Motor neuron (in vitro differentiated cells): ENCODE measurements around the gene MYO1E. TPM values are rescaled to one million over a fixed set of nuclear protein-coding genes. Genes with fewer than 3 reads are reported as not detected.

Experiments used
- ATAC-seq, 8 experiments: fragments of 200-7000 bp; cut with Tn5 transposase; replicated peaks in 6 of 8; 2 replicates each; pipeline ENCODE4 v1.8.0; 2021; ENCODE audit warnings: mild to moderate bottlenecking in 8 of 8, moderate library complexity in 8 of 8
- H3K27ac ChIP-seq, 2 donors: fragments of 250-450 bp; sonication (Bioruptor Pico); 2 replicates each; pipeline ENCODE4 v1.9.0; 2021; ENCODE audit warnings: antibody characterized with exemption in 2 of 2, mild to moderate bottlenecking in 2 of 2, moderate library complexity in 1 of 2
- H3K4me1 ChIP-seq, 2 donors: fragments of 250-450 bp; sonication (Bioruptor Pico); replicated peaks in 1 of 2; 2 replicates each; pipeline ENCODE4 v1.6.1; 2021; ENCODE audit warnings: antibody characterized with exemption in 2 of 2, mild to moderate bottlenecking in 2 of 2, moderate library complexity in 1 of 2
- H3K4me3 ChIP-seq, 5 donors: fragments of 250-450 bp; sonication (Bioruptor Pico); 2 replicates each; pipeline ENCODE4 v1.9.0; 2021; ENCODE audit warnings: antibody characterized with exemption in 5 of 5, mild to moderate bottlenecking in 5 of 5, moderate library complexity in 4 of 5
- WGBS, 10 experiments: fragments of 450-650 bp; shearing (Covaris generic); methylation state at CpG; one replicate each; pipeline ENCODE4 v1.0.0; 2022; 5-methylcytosine and 5-hydroxymethylcytosine counted together
- in situ Hi-C, 9 experiments: fragments of 400-800 bp; cut with MboI; loops; one replicate each; pipeline ENCODE4 v1.15.0; 2021; ENCODE audit warnings: low sequenced_read_pairs in 9 of 9, low pct_unique_long_range_greater_than_20kb in 2 of 9; ENCODE audit not compliant: unreplicated experiment in 9 of 9
- total RNA-seq, 8 experiments: library from RNA; unstranded; fragments of 300-600 nt; gene quantifications; 2 replicates each; pipeline versions ENCODE4 v1.2.3 to v1.2.4, GENCODE V29; 2022

MYO1E gene
- total RNA-seq, 8 experiments from 2014 or later = 4.0 to 71.1 (median 6.9) TPM

GRCh38 chr15:59250249-59250648, 122.4 kb downstream of the MYO1E start:
- 80 to 100% (median 86%) methylated on average over 1 to 7 of the region's 13 CpGs; no CpG with 5 or more reads in 5 of the 10 experiments for WGBS, 10 experiments
- no peak for ATAC-seq
- Histone ChIP-seq H3K27ac (no peak overlapping the region), H3K4me1 (no peaks in the 10 kb centered on the region), H3K4me3 (no peak overlapping the region)
- in situ Hi-C loops = no loop called here

GRCh38 chr15:59249816-59250215, 122.9 kb downstream of the MYO1E start:
- no peak overlapping the region for H3K4me3 ChIP-seq
- no peak for ATAC-seq
- H3K4me1 ChIP-seq = no peaks in the 10 kb centered on the region
- 56 to 100% (median 80%) methylated on average over 1 to 2 of the region's 5 CpGs; no CpG with 5 or more reads in 3 of the 10 experiments for WGBS, 10 experiments
- no peak overlapping the region for H3K27ac ChIP-seq
- in situ Hi-C loops = loop anchor here in 2 of 9 experiments (25.0 kb wide), 1 partner anchor 237 kb away; no protein-coding TSS in a partner anchor

- in situ Hi-C loops = loop anchor here in 2 of 9 experiments (25.0 kb wide), 1 partner anchor 240 kb away; no protein-coding TSS in a partner anchor
- ATAC-seq = peak; percentile 30 to 91 (median 70)
- 0 to 61% (median 29%) methylated on average over 1 to 2 of the region's 2 CpGs; no CpG with 5 or more reads in 5 of the 10 experiments for WGBS, 10 experiments
- H3K27ac ChIP-seq = no peak overlapping the region
- H3K4me1 ChIP-seq = no peaks in the 10 kb centered on the region
- no peak overlapping the region for H3K4me3 ChIP-seq
Observed at GRCh38 chr15:59247364-59247763, 125.3 kb downstream of the MYO1E start.

GRCh38 chr15:59245559-59245958, 127.1 kb downstream of the MYO1E start:
- in situ Hi-C loops = loop anchor here in 2 of 9 experiments (25.0 kb wide), 1 partner anchor 242 kb away; no protein-coding TSS in a partner anchor
- Histone ChIP-seq H3K27ac (no peak overlapping the region), H3K4me3 (no peak overlapping the region), H3K4me1 (no peaks in the 10 kb centered on the region)
- WGBS, 10 experiments = 85 to 100% (median 100%) methylated on average over 1 to 2 of the region's 2 CpGs; no CpG with 5 or more reads in 3 of the 10 experiments
- ATAC-seq = no peak

- H3K4me3 ChIP-seq = no peak overlapping the region
- H3K4me1 ChIP-seq = no peaks in the 10 kb centered on the region
- 63 to 100% (median 100%) methylated on average over 2 to 3 of the region's 3 CpGs; no CpG with 5 or more reads in 7 of the 10 experiments for WGBS, 10 experiments
- H3K27ac ChIP-seq = no peak overlapping the region
- in situ Hi-C loops = loop anchor here in 2 of 9 experiments (25.0 kb wide), 1 partner anchor 243 kb away; no protein-coding TSS in a partner anchor
- ATAC-seq = no peak
Observed at GRCh38 chr15:59244337-59244736, 128.3 kb downstream of the MYO1E start.

GRCh38 chr15:59243622-59244021, 129.0 kb downstream of the MYO1E start:
- no peak overlapping the region for H3K27ac ChIP-seq
- in situ Hi-C loops = loop anchor here in 2 of 9 experiments (25.0 kb wide), 1 partner anchor 244 kb away; no protein-coding TSS in a partner anchor
- no peak overlapping the region for H3K4me3 ChIP-seq
- ATAC-seq = no peak
- H3K4me1 ChIP-seq = no peaks in the 10 kb centered on the region
- WGBS, 10 experiments = 22 to 100% (median 90%) methylated on average over 1 to 4 of the region's 5 CpGs; no CpG with 5 or more reads in 1 of the 10 experiments

- Histone ChIP-seq H3K27ac (no peak overlapping the region), H3K4me3 (no peak overlapping the region), H3K4me1 (no peaks in the 10 kb centered on the region)
- WGBS, 10 experiments = 0 to 100% (median 91%) methylated on average over 1 to 2 of the region's 2 CpGs; no CpG with 5 or more reads in 3 of the 10 experiments
- in situ Hi-C loops = loop anchor here in 2 of 9 experiments (25.0 kb wide), 1 partner anchor 245 kb away; no protein-coding TSS in a partner anchor
- ATAC-seq = no peak
Observed at GRCh38 chr15:59242649-59243048, 130.0 kb downstream of the MYO1E start.

GRCh38 chr15:59240036-59240435, 132.6 kb downstream of the MYO1E start:
- 73 to 100% (median 97%) methylated on average over 3 to 5 of the region's 5 CpGs for WGBS, 10 experiments
- Histone ChIP-seq H3K27ac (no peak overlapping the region), H3K4me1 (no peaks in the 10 kb centered on the region), H3K4me3 (no peak overlapping the region)
- in situ Hi-C loops = loop anchor here in 2 of 9 experiments (25.0 kb wide), 1 partner anchor 247 kb away; no protein-coding TSS in a partner anchor
- ATAC-seq = no peak

GRCh38 chr15:59237924-59238331, 134.7 kb downstream of the MYO1E start:
- WGBS, 10 experiments = 59 to 95% (median 79%) methylated on average over 1 to 5 of the region's 5 CpGs; no CpG with 5 or more reads in 1 of the 10 experiments
- in situ Hi-C loops = loop anchor here in 2 of 9 experiments (25.0 kb wide), 1 partner anchor 249 kb away; no protein-coding TSS in a partner anchor

GRCh38 chr15:59237119-59237855, 135.4 kb downstream of the MYO1E start:
- no peak overlapping the region for H3K4me3 ChIP-seq
- no peaks in the 10 kb centered on the region for H3K4me1 ChIP-seq
- ATAC-seq = no peak
- H3K27ac ChIP-seq = no peak overlapping the region
- in situ Hi-C loops = loop anchor here in 2 of 9 experiments (25.0 kb wide), 1 partner anchor 250 kb away; no protein-coding TSS in a partner anchor
- 73 to 100% (median 88%) methylated on average over 3 to 8 of the region's 8 CpGs for WGBS, 10 experiments

More at GRCh38 chr15:59237924-59238331, 134.7 kb downstream of the MYO1E start:
- Histone ChIP-seq H3K4me3 (no peak overlapping the region), H3K27ac (no peak overlapping the region), H3K4me1 (no peaks in the 10 kb centered on the region)
- no peak for ATAC-seq

GRCh38 chr15:59236394-59236793, 136.3 kb downstream of the MYO1E start:
- Histone ChIP-seq H3K4me3 (no peak overlapping the region), H3K27ac (no peak overlapping the region), H3K4me1 (no peaks in the 10 kb centered on the region)
- WGBS, 10 experiments = 71 to 100% (median 100%) methylated on average over 1 of the region's 1 CpG; no CpG with 5 or more reads in 3 of the 10 experiments
- in situ Hi-C loops = loop anchor here in 2 of 9 experiments (25.0 kb wide), 1 partner anchor 251 kb away; no protein-coding TSS in a partner anchor
- no peak for ATAC-seq

GRCh38 chr15:59232476-59232875, 140.2 kb downstream of the MYO1E start:
- Histone ChIP-seq H3K4me1 (no peaks in the 10 kb centered on the region), H3K4me3 (no peak overlapping the region), H3K27ac (no peak overlapping the region)
- in situ Hi-C loops = loop anchor here in 2 of 9 experiments (25.0 kb wide), 1 partner anchor 255 kb away; no protein-coding TSS in a partner anchor
- WGBS, 10 experiments = 0 to 30% (median 0%) methylated on average over 1 of the region's 1 CpG; no CpG with 5 or more reads in 7 of the 10 experiments
- peak in 4 of 8 experiments; percentile 37 to 98 (median 68) for ATAC-seq
